Neural progenitor cell (in vitro differentiated cells): ENCODE measurements around the gene CGRRF1. TPM values are rescaled to one million over a fixed set of nuclear protein-coding genes. Genes with fewer than 3 reads are reported as not detected.

Source experiments
- DNase-seq: peaks from one replicate; pipeline ENCODE4 v3.0.0-alpha.2; 2016; ENCODE audit warnings: low spot score
- H2AFZ ChIP-seq: fragments of 200-600 bp; sonication (generic); replicated peaks from 2 replicates; pipeline ENCODE4 v1.6.1; 2016; ENCODE audit warnings: antibody characterized with exemption
- H3F3A ChIP-seq: fragments of 200-600 bp; sonication (generic); 2 replicates; pipeline ENCODE4 v1.6.1; 2016; ENCODE audit warnings: antibody characterized with exemption, low read depth
- H3K27ac ChIP-seq: fragments of 200-600 bp; sonication (generic); 2 replicates; pipeline ENCODE4 v1.5.1; 2016; ENCODE audit warnings: mild to moderate bottlenecking
- H3K27me3 ChIP-seq: fragments of 200-600 bp; sonication (generic); 2 replicates; pipeline ENCODE4 v1.6.1; 2016; ENCODE audit warnings: mild to moderate bottlenecking, moderate library complexity
- H3K36me3 ChIP-seq: fragments of 200-600 bp; sonication (generic); 2 replicates; pipeline ENCODE4 v1.5.1; 2016
- H3K4me1 ChIP-seq: fragments of 200-600 bp; sonication (generic); 2 replicates; pipeline ENCODE4 v1.6.1; 2016; ENCODE audit warnings: mixed run types
- H3K4me2 ChIP-seq: fragments of 200-600 bp; sonication (generic); 2 replicates; pipeline ENCODE4 v1.6.1; 2016
- H3K4me3 ChIP-seq: fragments of 200-600 bp; sonication (generic); 2 replicates; pipeline ENCODE4 v1.5.1; 2016
- H3K79me2 ChIP-seq: fragments of 200-600 bp; sonication (generic); 2 replicates; pipeline ENCODE4 v1.6.1; 2016; ENCODE audit warnings: low read depth
- H3K9ac ChIP-seq: fragments of 200-600 bp; sonication (generic); 2 replicates; pipeline ENCODE4 v1.6.1; 2016
- H3K9me3 ChIP-seq: fragments of 200-600 bp; sonication (generic); 2 replicates; pipeline ENCODE4 v1.5.1; 2016; ENCODE audit warnings: low read depth
- H4K20me1 ChIP-seq: fragments of 200-600 bp; sonication (generic); 2 replicates; pipeline ENCODE4 v1.6.1; 2016; ENCODE audit warnings: low read depth
- H3K27ac Mint-ChIP-seq: 3 replicates; pipeline ENCODE4 v1.8.0; 2021; ENCODE audit warnings: mixed read lengths
- H3K27me3 Mint-ChIP-seq: 2 replicates; pipeline ENCODE4 v1.8.0; 2022; ENCODE audit warnings: low read depth, mild to moderate bottlenecking, inconsistent platforms, moderate library complexity, mixed read lengths; ENCODE audit not compliant: insufficient read depth
- H3K36me3 Mint-ChIP-seq: 3 replicates; pipeline ENCODE4 v1.8.0; 2021; ENCODE audit warnings: mixed read lengths
- H3K4me1 Mint-ChIP-seq: 3 replicates; pipeline ENCODE4 v1.8.0; 2021; ENCODE audit warnings: mixed read lengths
- H3K4me3 Mint-ChIP-seq: 3 replicates; pipeline ENCODE4 v1.8.0; 2021; ENCODE audit warnings: mild to moderate bottlenecking, moderate library complexity, mixed read lengths
- H3K9me3 Mint-ChIP-seq: 3 replicates; pipeline ENCODE4 v1.8.0; 2020; ENCODE audit warnings: mixed read lengths
- CTCF ChIP-seq: fragments of 200-600 bp; sonication (generic); IDR thresholded peaks from 2 replicates; pipeline ENCODE4 v1.5.1; 2017; ENCODE audit warnings: antibody characterized with exemption, mild to moderate bottlenecking
- EZH2 ChIP-seq: fragments of 200-600 bp; sonication (generic); IDR thresholded peaks from 2 replicates; pipeline ENCODE4 v1.6.1; 2017; ENCODE audit warnings: antibody characterized with exemption, mild to moderate bottlenecking, moderate library complexity
- EZH2phosphoT487 ChIP-seq: fragments of 200-600 bp; sonication (generic); IDR thresholded peaks from 2 replicates; pipeline ENCODE4 v1.6.1; 2017; ENCODE audit warnings: antibody characterized with exemption
- total RNA-seq: library from RNA; depleted of rRNA; stranded (reverse); fragments of >200 nt; gene quantifications from 2 replicates; pipeline ENCODE4 v1.2.3, GENCODE V29; 2015; ENCODE audit warnings: low replicate concordance

CGRRF1 gene
- total RNA-seq, 1 donor from 2014 or later = 36.1 TPM

- no peak overlapping the region for H3K9ac ChIP-seq
- peaks cover 14% of the 10 kb centered on the region for H3K4me1 ChIP-seq
- H3K4me2 ChIP-seq = peak overlapping the region; percentile 19
- peaks cover 27% of the 10 kb centered on the region for H3F3A ChIP-seq
- H2AFZ ChIP-seq = no peak overlapping the region
- no peaks in the 10 kb centered on the region for H3K27me3 ChIP-seq
- peaks cover 69% of the 10 kb centered on the region for H3K79me2 ChIP-seq
- H3K4me3 ChIP-seq = no peak overlapping the region
- TF ChIP-seq EZH2 (no peak), EZH2phosphoT487 (no peak), CTCF (no peak)
- H3K9me3 ChIP-seq = no peaks in the 10 kb centered on the region
- Mint-ChIP-seq H3K27me3 (peaks cover 2% of the 10 kb centered on the region), H3K9me3 (peaks cover 5% of the 10 kb centered on the region), H3K4me1 (peaks cover 27% of the 10 kb centered on the region), H3K27ac (no peak overlapping the region), H3K36me3 (peaks cover 19% of the 10 kb centered on the region), H3K4me3 (peak overlapping the region; percentile 46)
- no peak for DNase-seq
- no peak overlapping the region for H3K27ac ChIP-seq
- H4K20me1 ChIP-seq = peaks cover 25% of the 10 kb centered on the region
- peaks cover 4% of the 10 kb centered on the region for H3K36me3 ChIP-seq
Observed at GRCh38 chr14:54486685-54487084, 23.0 kb upstream of the CGRRF1 start.

- Histone ChIP-seq H3K27me3 (no peaks in the 10 kb centered on the region), H3F3A (peaks cover 27% of the 10 kb centered on the region), H3K4me1 (peaks cover 14% of the 10 kb centered on the region), H3K4me2 (peak overlapping the region; percentile 92), H3K9ac (peak overlapping the region; percentile 69), H4K20me1 (peaks cover 23% of the 10 kb centered on the region), H2AFZ (no peak overlapping the region), H3K9me3 (no peaks in the 10 kb centered on the region), H3K27ac (peak overlapping the region; percentile 88), H3K79me2 (peaks cover 58% of the 10 kb centered on the region), H3K4me3 (peak overlapping the region; percentile 68), H3K36me3 (no peaks in the 10 kb centered on the region)
- TF ChIP-seq CTCF = no peak
- TF ChIP-seq EZH2 = no peak
- TF ChIP-seq EZH2phosphoT487 = no peak
- peak overlapping the region; percentile 86 for H3K4me3 Mint-ChIP-seq
- peaks cover 2% of the 10 kb centered on the region for H3K27me3 Mint-ChIP-seq
- H3K36me3 Mint-ChIP-seq = peaks cover 19% of the 10 kb centered on the region
- peak overlapping the region; percentile 94 for H3K27ac Mint-ChIP-seq
- H3K9me3 Mint-ChIP-seq = peaks cover 5% of the 10 kb centered on the region
- peak; percentile 20 for DNase-seq
- peaks cover 28% of the 10 kb centered on the region for H3K4me1 Mint-ChIP-seq
Observed at GRCh38 chr14:54487771-54488170, 21.9 kb upstream of the CGRRF1 start.

GRCh38 chr14:54488318-54488645 lies 21.4 kb upstream of the CGRRF1 start:
- Histone ChIP-seq H3K9ac (peak overlapping the region; percentile 69), H3K9me3 (no peaks in the 10 kb centered on the region), H3K4me2 (peak overlapping the region; percentile 92), H3K36me3 (no peaks in the 10 kb centered on the region), H3K27ac (peak overlapping the region; percentile 88), H3K4me3 (peak overlapping the region; percentile 68), H2AFZ (no peak overlapping the region), H4K20me1 (peaks cover 18% of the 10 kb centered on the region), H3F3A (peaks cover 27% of the 10 kb centered on the region), H3K79me2 (peaks cover 53% of the 10 kb centered on the region), H3K27me3 (no peaks in the 10 kb centered on the region), H3K4me1 (peaks cover 14% of the 10 kb centered on the region)
- H3K27me3 Mint-ChIP-seq = peaks cover 2% of the 10 kb centered on the region
- TF ChIP-seq EZH2phosphoT487 (no peak), EZH2 (no peak), CTCF (peak; percentile 25)
- peaks cover 15% of the 10 kb centered on the region for H3K36me3 Mint-ChIP-seq
- no peak for DNase-seq
- H3K4me1 Mint-ChIP-seq = peaks cover 29% of the 10 kb centered on the region
- H3K4me3 Mint-ChIP-seq = peak overlapping the region; percentile 86
- H3K27ac Mint-ChIP-seq = peak overlapping the region; percentile 94
- peaks cover 5% of the 10 kb centered on the region for H3K9me3 Mint-ChIP-seq
